ENCODE measurements around the gene TMTC1.
"Not testable (repeated sequence)": the region's sequence is repeated elsewhere in the genome, so short reads cannot be mapped to it uniquely, and the experiment has no call there.

Gene TMTC1

DNA sequence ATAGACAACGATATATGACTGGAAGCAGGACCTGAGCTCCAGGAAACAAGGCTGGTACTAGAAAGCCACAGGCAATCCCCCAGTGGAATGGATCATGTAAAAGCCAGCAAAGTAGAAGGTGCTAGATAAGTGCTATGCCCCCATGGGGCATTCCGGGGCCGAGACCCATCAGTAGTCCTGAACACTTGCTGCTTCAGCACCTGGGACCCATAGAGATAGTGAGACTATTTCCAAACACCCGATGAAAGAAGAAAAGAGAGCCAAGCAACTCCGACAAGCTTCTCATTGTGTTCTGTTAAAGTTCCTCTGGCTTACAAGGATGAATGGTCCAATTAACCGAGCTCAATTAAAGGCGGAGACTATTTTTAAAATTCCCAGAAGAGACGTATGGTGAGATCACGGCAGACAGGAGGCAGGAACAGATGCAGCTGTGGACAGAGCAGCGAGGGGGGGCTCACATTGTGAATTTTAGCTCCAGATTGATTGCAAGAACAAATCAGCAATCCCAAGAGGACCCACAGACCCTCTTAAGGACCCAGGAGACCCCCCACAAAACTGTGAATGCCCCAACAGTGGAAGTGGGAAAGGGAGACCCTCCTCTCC lies 143.7 kb downstream of the TMTC1 start:
- TF ChIP-seq POLR2A (IDR thresholded peaks at IDR 0.05; ENCODE audit: low read length) (no peak), GATA1 (IDR thresholded peaks at IDR 0.05; ENCODE audit: low read depth, low read length) (no peak)
- DNase-seq, result no peak

DNA sequence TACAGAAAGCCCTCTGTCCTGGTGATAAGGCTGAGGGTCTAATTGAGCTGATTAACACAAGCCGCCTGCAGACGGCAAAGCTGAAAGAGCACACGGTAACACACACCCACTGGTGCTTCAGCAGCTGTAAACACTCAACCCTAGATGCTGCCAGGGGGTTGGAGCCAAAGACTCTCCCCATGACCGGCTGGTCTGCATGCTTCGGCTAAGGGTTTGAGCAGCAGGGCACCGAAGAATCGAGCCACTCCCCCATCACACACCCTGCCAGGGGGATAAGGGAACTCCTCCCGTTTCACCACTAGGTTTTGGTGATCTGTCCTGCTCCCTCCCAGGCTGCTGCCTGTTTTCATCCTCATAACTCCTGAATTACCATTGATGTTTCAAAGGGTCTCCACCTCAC lies 145.2 kb downstream of the TMTC1 start:
- TF ChIP-seq GATA1 (IDR thresholded peaks at IDR 0.05; ENCODE audit: low read depth, low read length), result no peak
- no peak for DNase-seq

DNA sequence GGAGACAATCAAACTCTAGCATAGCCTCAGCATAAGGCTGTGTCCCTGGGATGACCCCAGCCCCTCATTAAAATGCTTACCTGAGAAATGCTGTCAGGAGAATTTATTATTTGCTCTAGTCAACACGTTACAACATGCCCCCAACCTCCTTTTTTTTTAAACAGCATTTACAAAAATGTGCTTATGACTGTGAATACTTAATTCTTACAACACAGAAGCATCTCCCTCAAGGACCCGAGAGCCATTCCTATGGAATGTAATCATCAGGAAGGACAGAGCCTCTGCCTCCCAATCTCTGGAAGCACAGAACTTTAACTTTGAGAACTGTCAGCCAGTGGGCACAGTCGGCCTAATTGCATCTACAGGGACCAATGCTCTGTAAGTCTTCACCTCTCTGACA lies 149.7 kb downstream of the TMTC1 start:
- no peak for TF ChIP-seq GATA1 (IDR thresholded peaks at IDR 0.05; ENCODE audit: low read depth, low read length)
- TF ChIP-seq POLR2A (IDR thresholded peaks at IDR 0.05; ENCODE audit: low read length), result no peak
- no peak for DNase-seq

DNA sequence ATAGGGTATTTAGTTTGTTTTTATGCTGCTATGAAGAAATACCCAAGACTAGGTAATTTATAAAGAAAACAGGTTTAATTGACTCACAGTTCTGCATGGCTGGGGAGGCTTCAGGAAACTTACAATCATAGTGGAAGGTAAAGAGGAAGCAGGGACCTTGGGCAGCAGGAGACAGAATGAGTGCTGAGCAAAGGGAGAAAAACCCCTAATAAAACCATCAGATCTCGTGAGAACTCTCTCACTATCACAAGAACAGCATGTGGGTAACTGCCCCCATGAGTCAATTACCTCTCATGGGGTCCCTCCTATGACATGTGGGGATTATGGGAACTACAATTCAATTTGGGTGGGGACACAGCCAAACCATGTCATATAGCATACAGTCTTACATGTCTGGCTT lies 153.6 kb downstream of the TMTC1 start:
- not testable (repeated sequence) for DNase-seq

DNA sequence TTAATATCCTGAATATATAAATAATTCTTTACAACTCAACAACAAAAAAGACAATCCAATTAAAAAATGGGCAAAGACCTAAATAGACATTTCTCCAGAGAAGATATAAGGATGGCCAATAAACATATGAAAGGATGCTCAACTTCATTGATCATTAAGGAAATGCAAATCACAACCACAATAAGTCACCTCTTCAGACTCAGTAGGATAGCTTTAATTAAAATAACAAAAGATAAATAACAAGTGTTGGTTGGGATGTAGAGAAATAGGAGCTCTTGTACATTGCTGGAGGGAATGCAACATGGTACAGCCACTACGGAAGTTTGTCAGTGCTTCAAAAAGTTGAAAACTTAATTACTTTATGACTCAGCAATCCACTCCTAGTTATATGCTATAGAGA lies 156.5 kb downstream of the TMTC1 start:
- DNase-seq, result no peak
- TF ChIP-seq POLR2A (IDR thresholded peaks at IDR 0.05; ENCODE audit: low read length) (no peak), GATA1 (IDR thresholded peaks at IDR 0.05; ENCODE audit: low read depth, low read length) (no peak)

DNA sequence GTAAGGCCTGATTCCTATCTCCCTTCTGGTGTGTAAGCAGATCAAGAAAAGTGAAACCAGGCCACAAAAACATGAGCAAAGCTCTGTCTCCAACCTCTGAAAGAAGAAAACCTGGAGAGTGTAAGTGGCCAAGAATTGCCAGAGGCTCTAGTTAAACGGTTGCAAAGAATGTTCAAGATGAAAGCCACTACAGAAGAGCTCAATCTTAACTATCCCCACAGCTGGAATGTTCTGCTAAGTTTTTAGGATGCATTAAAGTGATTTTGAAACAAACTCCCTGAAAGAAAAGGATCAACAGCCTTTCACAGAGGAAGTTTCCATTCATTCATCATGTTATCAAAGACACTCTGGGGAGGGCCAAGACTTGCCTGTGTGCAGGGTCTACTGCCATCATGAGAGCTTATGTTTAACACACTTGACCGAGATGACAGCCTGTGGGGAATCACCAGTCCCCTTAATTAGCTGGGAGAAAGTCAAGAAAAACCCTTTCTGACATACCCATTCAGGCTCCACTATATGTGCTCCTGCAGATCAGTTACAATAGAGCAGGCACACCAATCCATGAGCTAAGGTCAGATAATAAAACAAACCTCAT lies 158.3 kb downstream of the TMTC1 start:
- TF ChIP-seq POLR2A (IDR thresholded peaks at IDR 0.05; ENCODE audit: low read length) (no peak), GATA1 (IDR thresholded peaks at IDR 0.05; ENCODE audit: low read depth, low read length) (no peak)
- DNase-seq, result no peak

DNA sequence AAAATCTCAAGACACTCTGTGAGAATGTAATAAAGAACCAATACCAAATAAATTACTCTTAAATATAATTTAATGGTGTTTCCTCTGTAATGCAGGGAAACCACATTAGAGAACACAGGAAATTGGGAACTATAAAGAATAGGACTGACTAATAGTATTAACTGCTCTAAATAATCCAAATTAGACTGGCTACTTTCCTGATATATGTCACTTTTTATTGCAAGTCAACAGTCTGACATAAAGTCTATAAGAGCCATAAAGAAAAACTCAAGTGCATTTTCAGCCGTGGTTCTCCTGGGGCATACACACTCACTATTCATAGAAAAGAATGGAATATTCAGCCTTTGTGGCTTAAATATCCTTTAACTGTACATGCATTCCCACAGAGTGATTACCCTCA lies 161.5 kb downstream of the TMTC1 start:
- no peak for TF ChIP-seq GATA1 (IDR thresholded peaks at IDR 0.05; ENCODE audit: low read depth, low read length)
- no peak for TF ChIP-seq POLR2A (IDR thresholded peaks at IDR 0.05; ENCODE audit: low read length)
- DNase-seq, result no peak

DNA sequence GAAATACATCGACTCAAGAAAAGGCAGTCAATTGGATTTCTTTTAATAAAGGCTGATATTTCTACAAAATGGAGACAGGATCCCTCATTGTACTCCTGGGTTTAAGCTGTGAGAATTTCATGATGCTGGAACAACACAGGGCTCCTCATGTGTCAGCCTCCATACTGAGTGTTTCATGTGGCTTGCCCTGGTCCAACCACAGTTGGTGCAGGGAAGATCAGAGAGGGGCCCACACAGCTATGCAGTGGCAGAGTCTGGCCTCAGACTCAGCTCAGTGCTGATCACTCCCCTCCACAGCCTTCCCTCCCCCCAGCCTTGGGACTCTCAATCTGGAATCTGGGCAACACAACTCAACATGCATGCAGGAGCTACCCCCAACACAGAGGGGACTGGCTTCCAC lies 163.7 kb downstream of the TMTC1 start:
- no peak for DNase-seq
- TF ChIP-seq GATA1 (IDR thresholded peaks at IDR 0.05; ENCODE audit: low read depth, low read length), result no peak
- TF ChIP-seq POLR2A (IDR thresholded peaks at IDR 0.05; ENCODE audit: low read length), result no peak

DNA sequence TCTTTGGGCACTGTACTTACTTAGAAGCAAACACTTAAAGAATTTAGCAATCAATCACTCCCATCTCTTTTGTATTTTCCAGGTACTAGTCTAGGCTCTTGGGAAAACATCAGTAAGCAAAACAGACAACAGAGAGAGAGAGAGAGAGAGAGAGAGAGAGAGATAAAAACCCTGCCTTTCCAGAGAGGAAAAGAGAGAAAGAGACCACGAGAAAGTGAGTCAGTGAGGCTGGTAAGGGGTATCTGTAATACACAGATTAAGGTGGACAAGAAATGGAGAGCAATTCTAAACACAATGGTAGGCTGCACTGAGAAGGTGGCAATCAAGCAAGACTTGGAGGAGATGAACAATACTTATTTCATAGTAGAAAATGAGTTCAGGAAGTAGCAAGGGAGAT lies 166.3 kb downstream of the TMTC1 start:
- DNase-seq, result no peak
- TF ChIP-seq POLR2A (IDR thresholded peaks at IDR 0.05; ENCODE audit: low read length), result no peak
- no peak for TF ChIP-seq GATA1 (IDR thresholded peaks at IDR 0.05; ENCODE audit: low read depth, low read length)

DNA sequence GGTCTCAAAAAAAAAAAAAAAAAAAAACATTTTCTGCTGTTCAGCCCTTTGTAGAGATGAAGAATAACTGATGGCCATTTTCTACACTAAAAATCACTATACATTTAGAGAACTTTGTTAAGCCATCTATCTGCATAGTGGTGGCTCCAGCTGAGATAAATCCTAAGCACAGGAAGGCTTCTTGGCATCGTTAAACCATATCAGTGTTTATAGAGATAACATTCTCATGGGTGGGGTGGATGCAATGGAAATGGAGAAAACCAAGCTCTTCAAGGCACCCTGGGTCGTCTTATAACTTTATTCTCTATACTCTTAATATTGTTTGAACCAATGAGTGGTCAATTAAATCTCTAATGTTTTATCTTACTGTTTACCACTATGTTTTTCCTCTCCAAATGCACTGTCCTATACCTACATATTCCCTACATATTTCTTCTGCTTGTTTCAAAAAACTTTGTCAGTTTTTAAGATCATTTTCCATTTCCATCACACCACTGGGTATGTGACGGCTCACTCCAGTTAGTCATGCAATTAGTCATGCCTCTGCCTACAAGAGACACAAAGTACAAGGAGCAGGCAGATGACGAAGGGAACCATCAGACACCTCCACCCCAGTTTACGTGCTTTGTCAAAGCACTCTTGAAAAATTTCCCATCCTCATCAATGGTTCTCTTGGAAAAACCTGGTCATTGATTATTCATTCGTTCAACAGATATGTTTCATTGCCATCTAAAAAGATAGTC lies 166.9 kb downstream of the TMTC1 start:
- TF ChIP-seq POLR2A (IDR thresholded peaks at IDR 0.05; ENCODE audit: low read length), result no peak
- no peak for TF ChIP-seq GATA1 (IDR thresholded peaks at IDR 0.05; ENCODE audit: low read depth, low read length)
- no peak for DNase-seq

DNA sequence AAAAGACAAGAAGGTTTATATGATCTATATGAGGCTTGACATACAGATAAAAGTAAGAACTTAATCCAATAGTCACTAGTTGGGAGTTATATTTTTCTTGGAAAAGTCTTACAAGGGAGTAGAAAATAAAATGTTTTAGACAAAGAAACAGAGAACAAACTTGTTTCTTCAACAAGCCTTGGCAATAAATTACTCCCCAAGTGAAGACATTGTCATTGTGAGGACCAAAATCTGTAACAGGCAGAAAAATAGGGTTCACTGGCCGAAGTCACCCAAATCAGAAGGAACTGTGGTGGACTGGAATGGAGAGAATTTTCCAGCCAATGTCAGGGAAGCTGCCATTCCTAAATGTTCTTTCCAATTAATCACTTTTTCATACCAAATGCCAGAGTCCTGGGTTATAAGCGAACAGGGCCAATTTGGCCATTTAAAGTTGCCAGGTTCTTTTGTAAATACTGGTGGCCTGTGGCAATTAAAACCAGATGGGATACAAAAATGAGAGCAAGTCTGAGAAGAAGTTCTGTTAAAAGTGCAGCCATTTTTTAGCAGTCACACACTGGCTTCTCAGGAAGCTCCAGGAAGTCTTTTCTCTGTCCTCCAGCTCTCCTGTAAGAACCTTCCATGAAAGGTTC lies 168.9 kb downstream of the TMTC1 start:
- no peak for DNase-seq
- no peak for TF ChIP-seq POLR2A (IDR thresholded peaks at IDR 0.05; ENCODE audit: low read length)
- no peak for TF ChIP-seq GATA1 (IDR thresholded peaks at IDR 0.05; ENCODE audit: low read depth, low read length)

DNA sequence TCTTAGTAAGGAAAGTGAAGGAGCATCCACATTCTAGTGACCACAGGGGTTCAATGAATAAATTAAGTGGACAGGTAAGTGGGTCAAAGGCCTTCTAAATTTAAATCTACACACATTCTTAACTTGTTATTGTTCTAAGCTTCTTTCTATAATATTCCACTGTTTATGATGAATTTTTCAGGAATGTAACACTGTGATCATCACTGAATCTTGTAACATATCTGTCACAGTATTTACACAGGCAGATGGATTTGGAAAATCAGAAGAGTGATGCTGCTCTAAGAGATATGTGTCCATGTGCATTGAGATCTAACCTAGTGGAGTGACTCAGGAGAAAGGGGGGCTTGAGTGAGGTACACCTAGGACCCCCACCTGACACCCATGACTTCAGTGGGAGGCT lies 170.8 kb downstream of the TMTC1 start:
- TF ChIP-seq GATA1 (IDR thresholded peaks at IDR 0.05; ENCODE audit: low read depth, low read length) (no peak), POLR2A (IDR thresholded peaks at IDR 0.05; ENCODE audit: low read length) (no peak)
- DNase-seq, result no peak

DNA sequence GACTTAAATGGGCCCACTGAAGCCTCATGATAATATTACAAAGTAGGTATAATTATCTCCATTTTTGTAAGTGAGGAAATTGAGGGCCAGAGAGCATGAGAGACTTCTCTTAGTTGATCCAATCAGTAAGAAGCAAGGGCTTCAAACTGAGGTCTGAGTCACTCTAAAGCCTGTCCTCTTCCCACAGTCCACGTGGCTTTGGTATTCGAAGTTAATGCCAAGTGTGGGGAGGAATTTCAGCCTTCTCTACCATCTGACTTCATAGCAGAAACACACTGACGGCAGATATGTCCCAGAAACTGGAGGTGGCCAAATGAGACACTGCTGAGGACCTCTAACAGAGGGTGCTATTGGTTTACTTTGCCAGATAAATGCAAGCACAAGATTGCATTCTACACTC lies 171.8 kb downstream of the TMTC1 start:
- TF ChIP-seq POLR2A (IDR thresholded peaks at IDR 0.05; ENCODE audit: low read length) (no peak), GATA1 (IDR thresholded peaks at IDR 0.05; ENCODE audit: low read depth, low read length) (no peak)
- DNase-seq, result no peak

DNA sequence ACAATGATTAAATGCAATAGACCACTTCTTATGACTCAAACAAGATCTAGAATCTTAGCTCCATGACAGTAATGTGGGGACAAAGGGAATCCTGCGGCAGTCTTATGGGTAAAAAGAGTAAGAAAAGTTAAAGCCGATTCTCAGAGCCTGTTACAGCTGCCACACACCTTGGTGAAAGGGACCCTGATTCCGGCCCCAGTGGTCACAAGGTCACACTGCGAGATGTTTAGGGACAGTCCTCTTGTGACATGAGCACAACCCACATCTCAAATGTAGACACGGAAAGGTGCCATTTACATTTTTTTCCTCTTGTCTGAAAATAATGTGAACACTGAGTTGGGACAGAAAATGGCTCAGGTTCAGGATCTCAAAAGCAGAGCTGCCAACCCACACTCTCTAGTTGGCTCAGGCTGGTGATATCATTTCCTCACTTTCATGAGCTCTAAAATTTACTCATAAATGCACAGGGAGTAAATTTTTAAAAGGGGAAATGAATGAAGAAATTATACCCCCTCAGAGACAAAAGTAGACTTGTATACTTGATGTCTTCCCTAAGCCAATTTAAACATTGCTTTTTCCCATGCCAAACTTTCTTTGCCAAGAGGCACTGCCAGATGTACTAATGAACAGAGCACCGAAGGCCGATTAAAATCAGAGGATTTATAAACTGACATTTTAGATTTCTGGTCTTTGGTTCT lies 173.1 kb downstream of the TMTC1 start:
- no peak for DNase-seq
- TF ChIP-seq GATA1 (IDR thresholded peaks at IDR 0.05; ENCODE audit: low read depth, low read length) (no peak), POLR2A (IDR thresholded peaks at IDR 0.05; ENCODE audit: low read length) (no peak)
